ENCODE measurements around the gene TSPAN7. TPM values are rescaled to one million over a fixed set of nuclear protein-coding genes. Genes with fewer than 3 reads are reported as not detected.

Gene TSPAN7
- under 1 TPM; 0.50 to 0.74 TPM for total RNA-seq

GRCh38 chrX:38561126-38561868 lies at the start of gene TSPAN7:
TSPAN7 (plus strand) TSS chrX:38561542; CDS start chrX:38561547, 5 bp downstream.
- Mint-ChIP-seq H3K4me3 (peak within 1 kb of the TSS; percentile 77), H3K36me3 (ENCODE audit: low read depth) (no peaks in the 10 kb centered on the region), H3K9me3 (no peaks in the 10 kb centered on the region), H3K27me3 (peaks cover 6% of the 10 kb centered on the region), H3K4me1 (ENCODE audit: low read depth) (peaks cover 2% of the 10 kb centered on the region), H3K27ac (no peak within 1 kb of the TSS)
- ChIA-PET CTCF (no interaction called here), POLR2A (interaction anchor here (1.2 kb wide), 1 partner anchor 234 kb away, joined by 4 read pairs; the partner anchor contains the start of gene RPGR)
- peak; percentile 95 for ATAC-seq
- peak; percentile 83 for DNase-seq
- no peak for TF ChIP-seq CTCF (IDR thresholded peaks at IDR 0.05)
- intact Hi-C loops (cut with micrococcal nuclease): no loop called here

DNA sequence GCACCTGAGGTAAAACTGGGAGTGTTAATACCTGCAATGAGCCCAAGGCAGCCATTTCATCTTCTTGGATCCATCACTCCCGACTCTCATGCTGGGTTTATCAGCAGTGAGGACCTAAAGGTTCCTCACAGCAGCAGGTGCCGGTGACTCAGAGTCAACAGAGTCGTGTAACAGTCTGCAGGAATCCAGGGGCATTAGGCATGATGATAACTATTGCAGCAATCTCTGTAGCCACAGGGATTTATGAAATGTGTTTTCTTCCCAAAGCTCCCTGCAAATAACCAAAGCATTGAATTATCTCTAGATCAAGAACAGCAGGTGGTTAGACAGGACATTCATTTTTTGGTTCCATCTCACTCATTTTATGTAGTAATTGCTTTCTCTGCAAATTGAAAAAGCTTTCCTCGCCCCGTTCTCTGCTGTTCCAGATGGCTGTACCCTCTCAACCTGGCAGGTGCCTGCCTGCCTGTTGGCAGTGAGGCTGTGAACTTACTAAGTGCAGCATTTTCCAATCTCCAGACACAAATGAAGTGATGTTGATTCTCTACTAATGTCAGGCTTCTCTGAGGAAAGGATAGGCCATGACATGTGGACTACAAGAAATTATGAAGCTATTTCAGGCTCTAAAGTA lies 48.1 kb upstream of the TSPAN7 start:
- ATAC-seq (no peak), DNase-seq (no peak)
- ChIA-PET POLR2A (no interaction called here), CTCF (no interaction called here)
- H3K4me1 Mint-ChIP-seq (ENCODE audit: low read depth): no peaks in the 10 kb centered on the region
- no peaks in the 10 kb centered on the region for H3K9me3 Mint-ChIP-seq
- H3K27ac Mint-ChIP-seq: no peak overlapping the region
- intact Hi-C loops (cut with micrococcal nuclease): no loop called here
- H3K27me3 Mint-ChIP-seq: no peaks in the 10 kb centered on the region
- no peaks in the 10 kb centered on the region for H3K36me3 Mint-ChIP-seq (ENCODE audit: low read depth)
- no peak overlapping the region for H3K4me3 Mint-ChIP-seq
- TF ChIP-seq CTCF (IDR thresholded peaks at IDR 0.05): no peak

DNA sequence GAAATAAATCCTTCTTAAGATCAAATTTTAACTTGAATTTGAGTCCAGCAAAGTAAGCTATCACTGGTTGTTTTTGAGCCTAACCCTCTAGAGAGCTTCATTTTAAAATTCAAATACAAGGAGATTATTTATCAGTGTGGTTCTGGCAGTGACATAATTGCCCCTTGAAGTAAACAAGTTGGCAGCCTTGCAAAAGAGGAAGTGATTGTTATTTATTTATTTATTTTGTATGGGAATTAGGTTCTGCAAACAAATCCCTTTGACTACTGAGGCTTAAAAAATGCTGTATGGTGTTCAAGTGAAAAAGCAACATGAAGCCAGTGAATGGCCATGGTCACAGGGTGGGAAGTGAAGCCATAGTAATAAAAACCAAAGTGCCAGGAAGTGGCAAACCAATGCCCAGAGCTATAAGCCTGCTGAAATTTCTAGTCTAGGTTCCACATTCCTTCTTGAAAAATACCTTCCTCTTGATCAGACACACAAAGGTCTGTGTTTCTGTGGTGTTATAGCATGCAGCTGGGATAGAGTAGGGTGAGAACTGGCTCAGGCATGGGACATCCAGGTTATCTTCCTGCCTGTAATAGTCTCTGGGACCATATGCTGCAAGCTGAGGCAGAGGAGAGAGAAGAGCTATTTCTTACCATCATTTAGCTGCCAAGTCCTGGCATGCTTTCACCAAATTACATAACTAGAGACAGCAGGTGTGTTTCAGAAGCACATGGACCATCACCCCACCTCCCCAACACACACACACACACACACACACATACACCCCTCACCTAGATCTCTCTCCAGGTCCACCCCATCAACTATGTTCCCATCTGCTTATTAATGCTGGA lies 47.1 kb upstream of the TSPAN7 start:
- no peak for TF ChIP-seq CTCF (IDR thresholded peaks at IDR 0.05)
- Mint-ChIP-seq H3K27ac (no peak overlapping the region), H3K4me1 (ENCODE audit: low read depth) (no peaks in the 10 kb centered on the region), H3K9me3 (no peaks in the 10 kb centered on the region), H3K4me3 (no peak overlapping the region), H3K36me3 (ENCODE audit: low read depth) (no peaks in the 10 kb centered on the region), H3K27me3 (no peaks in the 10 kb centered on the region)
- no peak for ATAC-seq
- intact Hi-C loops (cut with micrococcal nuclease): no loop called here
- POLR2A ChIA-PET: no interaction called here
- CTCF ChIA-PET: no interaction called here
- no peak for DNase-seq

DNA sequence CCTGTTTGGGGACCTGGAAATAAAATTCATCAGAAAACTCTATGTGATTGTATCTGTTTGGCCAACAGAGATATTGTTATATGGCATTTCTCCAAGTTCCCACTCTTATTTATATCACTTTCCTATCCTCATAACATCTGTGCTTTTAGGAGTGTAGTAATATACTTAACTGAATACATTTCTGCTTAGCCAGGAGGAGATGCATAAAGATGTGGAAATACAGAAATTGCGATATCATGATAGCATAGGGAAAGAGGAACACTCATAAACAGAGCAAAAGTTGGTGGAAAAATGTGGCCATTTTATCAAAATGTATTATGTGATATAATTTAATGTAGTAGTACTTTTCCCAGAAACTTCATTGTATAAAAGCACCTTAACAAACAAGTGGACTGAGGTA lies 46.1 kb upstream of the TSPAN7 start:
- H3K9me3 Mint-ChIP-seq: no peaks in the 10 kb centered on the region
- ChIA-PET CTCF (no interaction called here), POLR2A (no interaction called here)
- H3K36me3 Mint-ChIP-seq (ENCODE audit: low read depth): no peaks in the 10 kb centered on the region
- intact Hi-C loops (cut with micrococcal nuclease): no loop called here
- H3K4me3 Mint-ChIP-seq: no peak overlapping the region
- H3K4me1 Mint-ChIP-seq (ENCODE audit: low read depth): no peaks in the 10 kb centered on the region
- DNase-seq (no peak), ATAC-seq (no peak)
- H3K27me3 Mint-ChIP-seq: no peaks in the 10 kb centered on the region
- TF ChIP-seq CTCF (IDR thresholded peaks at IDR 0.05): no peak
- no peak overlapping the region for H3K27ac Mint-ChIP-seq

Measured in activated CD8-positive, alpha-beta T cell treated with anti-CD3 and anti-CD28 coated beads for 36 hours (primary cell).